ENCODE results near the gene CA4.

Gene CA4

GRCh38 chr17:60130466-60130865 is 19.3 kb upstream of the CA4 start:
- no peak for DNase-seq (ENCODE audit: low read depth in 2 of 2)

DNA sequence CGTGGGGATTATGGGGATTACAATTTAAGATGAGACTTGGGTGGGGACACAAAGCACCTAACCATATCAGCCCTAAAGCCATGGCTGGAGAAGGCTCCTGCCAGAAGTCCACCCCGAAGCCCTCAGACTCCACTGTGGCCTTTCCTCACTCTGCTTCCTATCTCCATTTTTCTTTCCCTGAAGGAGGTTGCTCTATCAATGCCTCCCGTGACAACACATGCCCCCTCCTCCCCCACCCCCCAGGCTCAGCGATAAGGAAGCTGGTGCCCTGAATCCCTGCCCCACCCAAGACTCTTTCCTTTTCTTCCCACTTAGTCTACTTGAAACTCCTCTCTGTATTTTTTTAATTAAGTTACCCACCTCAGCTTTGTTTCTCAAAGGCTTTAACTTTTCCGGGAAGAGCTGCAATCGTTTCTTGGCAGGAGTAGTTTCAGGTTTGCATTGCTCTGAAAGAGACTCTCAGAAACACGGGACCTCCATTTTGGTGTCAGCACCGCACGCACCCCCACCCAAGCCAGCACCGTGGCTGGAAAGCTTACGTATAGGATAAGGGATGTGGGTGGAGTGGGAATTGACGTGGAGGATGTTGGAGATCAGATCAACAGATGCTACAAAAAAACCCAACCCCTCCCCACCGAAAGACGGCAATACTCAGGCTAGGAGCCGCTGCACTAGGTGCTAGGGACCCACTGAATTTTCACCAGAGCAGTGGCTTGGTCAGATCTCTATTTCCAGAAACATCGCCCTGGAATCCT is 15.2 kb upstream of the CA4 start:
- no peak for DNase-seq (ENCODE audit: low read depth in 2 of 2)

GRCh38 chr17:60135151-60135950 is 14.4 kb upstream of the CA4 start:
- peak; percentile 65 to 66 for DNase-seq (ENCODE audit: low read depth in 2 of 2)

DNA sequence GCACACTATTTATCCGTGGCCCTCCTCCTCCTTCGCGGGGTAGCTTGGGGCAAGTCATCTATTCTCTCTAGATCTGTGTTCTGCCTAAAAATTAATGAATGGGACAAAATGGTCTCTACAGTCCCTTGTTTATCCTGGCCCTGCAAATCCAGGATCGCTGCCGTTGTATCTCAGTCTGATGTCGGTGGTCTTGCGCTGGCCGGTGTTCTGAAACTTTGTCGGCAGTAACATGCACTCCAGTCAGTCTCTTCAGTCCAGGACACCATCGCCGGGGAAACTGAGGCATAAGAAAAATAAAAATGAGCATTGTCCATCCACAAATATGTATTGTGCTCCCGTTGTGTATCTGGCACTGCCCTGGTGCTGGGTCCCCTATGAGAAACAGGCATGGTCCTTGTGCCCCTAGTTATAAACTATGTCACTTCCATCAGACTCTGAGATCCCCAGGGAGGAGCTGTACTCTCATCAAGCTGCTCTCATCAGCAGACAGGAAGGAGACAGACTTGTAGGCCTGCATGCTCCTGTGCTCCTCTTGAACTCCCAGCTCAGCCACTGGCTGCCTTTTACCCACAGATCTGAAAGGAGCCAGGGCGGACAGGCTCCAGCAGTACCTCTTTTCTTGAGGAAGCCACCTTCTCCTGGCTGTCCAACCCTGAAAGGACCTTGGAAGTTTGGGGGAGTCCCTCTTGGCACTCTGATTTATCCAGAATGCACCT is 13.7 kb upstream of the CA4 start:
- no peak for DNase-seq (ENCODE audit: low read depth in 2 of 2)

DNA sequence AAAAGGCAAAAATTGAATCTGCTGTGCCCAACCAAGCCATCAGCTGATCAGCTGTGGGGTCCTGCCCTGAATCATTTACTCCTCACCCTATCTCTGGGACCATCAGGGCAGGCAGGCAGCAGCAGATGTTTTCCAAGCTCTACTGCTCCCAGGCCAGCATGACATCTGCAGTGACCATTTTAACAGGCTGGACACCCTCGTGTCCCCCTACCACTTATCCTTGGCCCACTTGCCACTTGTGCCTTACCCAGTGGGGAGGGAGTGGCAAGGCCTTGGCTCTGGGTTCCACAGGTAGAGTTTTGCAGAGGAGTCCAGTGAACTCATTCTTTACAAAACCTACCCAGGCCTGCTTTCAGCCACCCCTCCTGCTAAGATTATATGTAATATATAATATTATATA is 12.0 kb upstream of the CA4 start:
- DNase-seq (ENCODE audit: low read depth in 2 of 2): no peak

DNA sequence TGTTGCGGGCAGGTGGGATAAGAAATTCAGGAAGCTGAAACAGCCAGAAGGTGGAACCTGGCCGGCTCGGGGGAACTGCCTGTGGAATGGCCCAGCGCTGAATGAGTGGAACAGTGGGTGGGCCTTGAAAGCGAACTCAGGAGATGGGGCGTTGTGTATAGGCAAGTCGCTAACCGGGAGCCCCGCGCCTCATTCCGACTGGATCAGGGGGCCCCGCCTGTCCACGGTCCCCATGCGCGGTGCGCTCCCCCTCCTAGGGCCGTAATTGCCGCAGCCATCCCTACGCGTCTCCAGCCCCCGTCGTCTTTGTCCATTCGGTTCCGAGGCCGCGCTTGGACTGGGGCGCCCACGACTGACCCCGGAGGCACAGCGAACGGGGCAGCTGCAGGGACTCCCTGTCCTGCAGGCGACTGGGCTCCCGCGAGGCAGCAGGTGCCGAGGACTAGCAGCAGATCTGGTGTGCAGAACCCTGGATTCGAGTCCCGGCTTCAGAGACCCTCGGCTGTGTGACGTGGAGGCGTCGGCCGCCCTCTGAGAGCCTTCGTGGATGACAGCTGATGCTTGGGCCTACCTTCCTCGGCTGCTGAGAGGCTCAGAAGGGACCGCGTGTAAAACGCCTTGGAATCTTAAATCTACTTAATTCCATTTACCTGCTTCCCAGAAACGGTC is 10.9 kb upstream of the CA4 start:
- DNase-seq (ENCODE audit: low read depth in 2 of 2): no peak

DNA sequence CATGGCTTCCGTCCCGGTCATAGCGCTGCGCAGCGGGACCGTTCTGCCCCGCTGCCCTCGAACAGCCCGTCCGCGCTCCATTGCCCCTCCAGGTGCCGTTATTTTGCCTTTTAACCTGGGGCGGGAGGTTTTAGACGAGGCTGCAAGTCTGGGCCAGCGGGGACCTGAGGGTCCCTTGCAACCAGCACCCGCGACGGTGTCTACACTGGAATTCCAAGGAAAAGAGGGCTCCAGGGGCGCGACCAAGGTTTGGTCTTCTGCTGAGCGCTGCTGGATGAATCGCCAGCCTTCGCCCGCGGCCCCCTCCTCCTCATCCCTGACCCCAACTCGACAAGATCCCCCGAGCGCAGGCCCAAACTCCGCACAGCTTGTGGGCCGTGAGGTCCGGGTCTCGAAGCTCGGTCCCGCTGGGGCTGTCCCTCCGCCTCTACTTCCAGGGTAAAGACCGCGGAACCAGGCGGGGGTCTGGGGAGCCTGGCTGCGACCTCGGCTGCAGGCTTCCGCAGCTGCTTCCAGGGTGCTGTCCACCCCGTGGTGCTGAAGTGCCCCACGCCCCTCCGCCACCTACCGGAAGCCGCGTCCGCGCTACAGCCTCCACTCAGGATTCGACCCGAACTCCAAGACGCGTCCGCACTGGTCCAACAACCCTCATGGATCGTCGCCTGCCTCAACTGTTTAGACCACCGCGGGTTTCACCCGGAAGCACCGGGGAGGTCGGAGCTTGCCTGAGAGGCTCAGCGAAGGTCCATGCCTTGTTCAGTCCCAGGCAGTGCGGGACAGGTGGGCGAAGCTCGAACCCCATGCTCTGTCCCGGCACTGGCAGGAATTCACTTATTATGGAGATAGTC is 10.1 kb upstream of the CA4 start:
- DNase-seq (ENCODE audit: low read depth in 2 of 2): peak; percentile 48 to 57

GRCh38 chr17:60141111-60142018 is 8.4 kb upstream of the CA4 start:
- no peak for DNase-seq (ENCODE audit: low read depth in 2 of 2)

- peak; percentile 69 to 80 for DNase-seq (ENCODE audit: low read depth in 2 of 2)
Measured at GRCh38 chr17:60142872-60143499, 6.8 kb upstream of the CA4 start.

GRCh38 chr17:60145006-60145935 is 4.5 kb upstream of the CA4 start:
- DNase-seq (ENCODE audit: low read depth in 2 of 2): no peak

DNA sequence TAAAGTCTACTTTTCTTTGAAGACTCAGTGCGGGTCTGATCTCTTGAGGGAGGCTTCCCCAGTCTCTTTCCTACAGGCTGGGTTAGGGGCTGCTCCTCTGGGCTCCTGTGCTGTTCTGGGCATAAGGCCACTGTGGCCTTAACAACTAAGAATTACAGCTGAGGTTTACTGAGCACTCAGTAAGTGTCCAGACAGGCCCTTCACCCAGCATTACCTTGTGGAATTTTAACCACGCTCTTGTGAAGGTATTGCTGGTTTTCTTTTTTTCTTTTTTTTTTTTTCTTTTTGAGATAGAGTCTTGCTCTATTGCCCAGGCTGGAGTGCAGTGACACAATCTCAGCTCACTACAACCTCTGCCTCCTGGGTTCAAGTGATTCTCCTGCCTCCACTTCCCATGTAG is 3.6 kb upstream of the CA4 start:
- no peak for DNase-seq (ENCODE audit: low read depth in 2 of 2)

DNA sequence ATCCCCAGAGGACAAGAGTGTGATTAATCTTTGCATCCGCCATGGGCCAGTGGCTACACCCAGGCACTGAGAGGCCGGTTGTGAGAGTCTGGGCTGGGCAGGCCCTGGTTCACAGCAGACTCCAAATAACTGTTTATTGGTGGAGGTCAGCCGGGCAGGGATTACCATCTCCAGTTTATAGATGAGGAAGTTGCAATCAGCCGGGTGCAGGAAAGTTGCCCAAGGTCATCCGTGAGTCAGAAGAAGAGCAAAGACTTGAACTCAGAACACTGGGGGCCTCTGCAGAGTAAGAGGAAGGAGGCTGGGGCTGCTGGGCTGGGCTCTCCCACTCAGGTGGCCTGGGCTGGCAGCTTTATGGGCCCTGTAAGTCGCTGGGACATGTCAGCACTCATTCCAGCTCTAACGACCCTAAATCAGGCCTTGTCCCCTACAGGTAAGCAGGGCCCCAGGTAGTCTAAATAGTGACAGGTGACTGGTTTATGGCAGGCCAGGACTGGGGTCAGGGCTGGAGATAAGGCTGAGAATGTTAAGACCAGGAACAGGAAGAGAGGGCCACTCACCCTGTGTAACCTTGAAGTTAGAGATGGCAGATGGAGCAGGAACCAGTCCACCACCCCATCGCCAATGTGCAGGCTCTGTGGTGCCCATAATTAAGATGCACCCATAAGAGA is 2.1 kb upstream of the CA4 start:
- no peak for DNase-seq (ENCODE audit: low read depth in 2 of 2)

- DNase-seq (ENCODE audit: low read depth in 2 of 2): no peak
Measured at GRCh38 chr17:60148373-60148772, 1.4 kb upstream of the CA4 start.

GRCh38 chr17:60151355-60151754 is 1.6 kb downstream of the CA4 start:
- DNase-seq (ENCODE audit: low read depth in 2 of 2): no peak

- no peak for DNase-seq (ENCODE audit: low read depth in 2 of 2)
Measured at GRCh38 chr17:60153606-60154390, 4.0 kb downstream of the CA4 start.

- DNase-seq (ENCODE audit: low read depth in 2 of 2): no peak
Measured at GRCh38 chr17:60154616-60155426, 5.0 kb downstream of the CA4 start.
